HepG2 (cell line): ENCODE data around the gene RAPGEFL1. TPM values are rescaled to one million over a fixed set of nuclear protein-coding genes. Genes with fewer than 3 reads are reported as not detected.

Experiments
- ARNTL ChIP-seq: sonication (generic); formaldehyde crosslinking; IDR thresholded peaks from 2 replicates; pipeline ENCODE4 v1.4.0; 2020; ENCODE audit warnings: mild to moderate bottlenecking, missing genetic modification reagents
- MXI1 ChIP-seq: IDR thresholded peaks from 3 replicates; pipeline ENCODE4 v1.6.1; 2012; ENCODE audit warnings: low read depth, low read length, inconsistent platforms, borderline replicate concordance
- RXRB ChIP-seq: IDR thresholded peaks from 2 replicates; pipeline ENCODE4 v1.6.1; 2016; ENCODE audit warnings: borderline replicate concordance, missing genetic modification reagents, missing compliant biosample characterization
- SNRNP70 ChIP-seq: fragments of 200-400 bp; formaldehyde crosslinking; IDR thresholded peaks from 2 replicates; pipeline ENCODE4 v1.6.1; 2017; ENCODE audit warnings: mild to moderate bottlenecking, low read depth, low read length, moderate library complexity
- TCF7L2 ChIP-seq: IDR thresholded peaks from 2 replicates; pipeline ENCODE4 v1.6.1; 2011; ENCODE audit warnings: mild to moderate bottlenecking, low read depth, low read length, moderate library complexity
- ZBTB33 ChIP-seq: sonication (generic); formaldehyde crosslinking; IDR thresholded peaks from 2 replicates; pipeline ENCODE4 v1.4.0; 2020; ENCODE audit warnings: missing genetic modification reagents
- ZBTB46 ChIP-seq: sonication (generic); formaldehyde crosslinking; IDR thresholded peaks from 2 replicates; pipeline ENCODE4 v1.4.0; 2020; ENCODE audit warnings: mild to moderate bottlenecking, missing genetic modification reagents, borderline replicate concordance
- ZHX2 ChIP-seq, 2 experiments: sonication (generic) in 1 of 2; formaldehyde crosslinking in 1 of 2; IDR thresholded peaks; 2 replicates each; pipeline versions ENCODE4 v1.6.1 to v1.9.0; 2014 to 2022; ENCODE audit warnings: antibody characterized with exemption in 1 of 2, borderline replicate concordance in 1 of 2, inconsistent platforms in 1 of 2, low read depth in 1 of 2, missing genetic modification reagents in 1 of 2
- ZNF142 ChIP-seq: sonication (generic); formaldehyde crosslinking; IDR thresholded peaks from 2 replicates; pipeline ENCODE4 v1.4.0; 2020; ENCODE audit warnings: missing genetic modification reagents
- ZNF230 ChIP-seq: sonication (generic); formaldehyde crosslinking; IDR thresholded peaks from 2 replicates; pipeline ENCODE4 v1.4.0; 2020; ENCODE audit warnings: mild to moderate bottlenecking, missing genetic modification reagents
- ZNF335 ChIP-seq: sonication (generic); formaldehyde crosslinking; IDR thresholded peaks from 2 replicates; pipeline ENCODE4 v1.4.0; 2020; ENCODE audit warnings: missing genetic modification reagents
- ZNF354B ChIP-seq: sonication (generic); formaldehyde crosslinking; IDR thresholded peaks from 2 replicates; pipeline ENCODE4 v1.8.0; 2022; ENCODE audit warnings: mild to moderate bottlenecking, missing genetic modification reagents
- polyA plus RNA-seq, 8 experiments: library from polyadenylated mRNA; depleted of rRNA in 3 of 8; stranded (reverse) in 7 of 8; unstranded in 1 of 8; fragments of >200 nt; fragmentation: Illumina TruSeq in 4 of 8; extraction: Trizol in 4 of 8; gene quantifications; 2 replicates each; pipeline versions ENCODE4 v1.2.1 to v1.2.3, GENCODE V29; 2011 to 2016; ENCODE audit warnings: low read depth in 4 of 8, missing spikeins in 1 of 8, mixed read lengths in 1 of 8; ENCODE audit not compliant: insufficient read depth in 1 of 8
- total RNA-seq, 5 experiments: library from RNA; depleted of rRNA; stranded (reverse); fragments of >200 nt; fragmentation: Illumina TruSeq; extraction: Trizol; gene quantifications; 2 replicates each; pipeline ENCODE4 v1.2.3, GENCODE V29; 2016; ENCODE audit warnings: low read depth in 1 of 5

RAPGEFL1 gene
- total and polyA plus RNA-seq, 2 of the 13 experiments (the other 11 are each of a cell fraction or from before 2014, with no cell fraction given) = 4.5 to 7.8 TPM

- TF ChIP-seq ZBTB46 (CRISPR knock-in tag) (no peak), RXRB (CRISPR knock-in tag) (no peak), MXI1 (no peak), ZHX2 (IDR thresholded peaks at IDR 0.05; ENCODE audit: low read depth) (no peak), ZHX2 (CRISPR knock-in tag; IDR thresholded peaks at IDR 0.05; ENCODE audit: borderline replicate concordance) (no peak), ZBTB33 (CRISPR knock-in tag) (no peak), TCF7L2 (no peak), ARNTL (CRISPR knock-in tag) (0 out of 2 replicates have a peak, but pooled peaks have one; percentile 17), ZNF354B (CRISPR knock-in tag) (no peak), SNRNP70 (no peak), ZNF335 (CRISPR knock-in tag) (no peak), ZNF230 (0 out of 2 replicates have a peak, but pooled peaks have one; percentile 26), ZNF142 (CRISPR knock-in tag) (no peak)
Observed at GRCh38 chr17:40167685-40168261, 9.5 kb upstream of the RAPGEFL1 start (continued).
